NT2/D1 (cell line): ENCODE results near the gene EPB41L2.

ENCODE experiments used
- SUZ12 ChIP-seq: IDR thresholded peaks from 2 replicates; pipeline ENCODE4 v1.6.1; 2011; ENCODE audit not compliant: insufficient read length, insufficient read depth; ENCODE audit errors: extremely low read depth
- YY1 ChIP-seq: IDR thresholded peaks from 2 replicates; pipeline ENCODE4 v1.6.1; 2011; ENCODE audit not compliant: insufficient read length, insufficient read depth
- ZNF274 ChIP-seq: IDR thresholded peaks from 2 replicates; pipeline ENCODE4 v1.6.1; 2011; ENCODE audit warnings: mild to moderate bottlenecking, low read depth, low read length

GRCh38 chr6:131014080-131014776, 48.8 kb downstream of the EPB41L2 start:
- TF ChIP-seq ZNF274: no peak
- no peak for TF ChIP-seq SUZ12
- no peak for TF ChIP-seq YY1
